Measurements from ENCODE around the gene TBX3.

The TBX3 gene

GRCh38 chr12:114703060-114703493 is 19.1 kb upstream of the TBX3 start:
- H3K9ac ChIP-seq (ENCODE audit: low read depth, low read length, poor library complexity), result no peak overlapping the region
- H3K4me1 ChIP-seq (ENCODE audit: control insufficient read depth in 2 of 2, insufficient read depth in 1 of 2, low read depth in 1 of 2, low read length in 2 of 2), result peaks cover 0 to 15% of the 10 kb centered on the region in 2 donors
- H3K14ac ChIP-seq (ENCODE audit: low read length), result no peak overlapping the region
- H4K8ac ChIP-seq (ENCODE audit: low read depth, low read length), result no peak overlapping the region
- H2AFZ ChIP-seq (ENCODE audit: low read length), result no peak overlapping the region
- no peak overlapping the region for H3K27ac ChIP-seq (replicated peaks; ENCODE audit: low read length)
- DNase-seq (ENCODE audit: low spot score), result no peak
- peaks cover 0 to 2% of the 10 kb centered on the region in 2 donors for H3K9me3 ChIP-seq (replicated peaks in 1 of 2; ENCODE audit: control insufficient read depth in 2 of 2, insufficient read depth in 1 of 2, low read depth in 1 of 2, low read length in 2 of 2)
- H3K79me1 ChIP-seq (ENCODE audit: low read depth, low read length), result no peaks in the 10 kb centered on the region
- H2BK12ac ChIP-seq (ENCODE audit: low read length), result no peak overlapping the region
- no CpG with 5 or more reads among the region's 6 CpGs for WGBS, 2 donors (ENCODE audit: extremely low coverage in 2 of 2, insufficient read length in 2 of 2, insufficient replicate concordance in 1 of 2)
- H2BK5ac ChIP-seq (ENCODE audit: low read length), result no peak overlapping the region
- H3K18ac ChIP-seq (ENCODE audit: low read length), result no peak overlapping the region
- no peak overlapping the region for H3K4me3 ChIP-seq (ENCODE audit: low read length in 2 of 2)
- no peak overlapping the region for H3K4me2 ChIP-seq (ENCODE audit: insufficient read depth, low read length, poor library complexity, severe bottlenecking)
- peaks cover 27 to 59% (median 57%) of the 10 kb centered on the region in 3 experiments for H3K27me3 ChIP-seq (ENCODE audit: control insufficient read depth in 3 of 3, insufficient read depth in 3 of 3, low read depth in 1 of 3, low read length in 3 of 3)
- H3K36me3 ChIP-seq (replicated peaks in 1 of 2; ENCODE audit: control insufficient read depth in 2 of 2, insufficient read depth in 2 of 2, low read length in 2 of 2), result no peaks in the 10 kb centered on the region
- no peak overlapping the region for H4K91ac ChIP-seq (ENCODE audit: low read depth, low read length, poor library complexity)
- H3K23ac ChIP-seq (ENCODE audit: low read depth, low read length, poor library complexity), result no peak overlapping the region
- H2BK120ac ChIP-seq (ENCODE audit: low read depth, low read length), result no peak overlapping the region
- H2BK15ac ChIP-seq (ENCODE audit: low read length), result no peak overlapping the region
- H3K4ac ChIP-seq (ENCODE audit: low read length), result no peak overlapping the region
- H2AK5ac ChIP-seq (ENCODE audit: low read depth, low read length), result no peak overlapping the region

- WGBS, 2 donors (ENCODE audit: extremely low coverage in 2 of 2, insufficient read length in 2 of 2, insufficient replicate concordance in 1 of 2), result no CpG with 5 or more reads among the region's 10 CpGs
- Histone ChIP-seq H3K79me1 (ENCODE audit: low read depth, low read length) (no peaks in the 10 kb centered on the region), H2AFZ (ENCODE audit: low read length) (no peak overlapping the region), H3K14ac (ENCODE audit: low read length) (no peak overlapping the region), H3K18ac (ENCODE audit: low read length) (no peak overlapping the region), H3K4me2 (ENCODE audit: insufficient read depth, low read length, poor library complexity, severe bottlenecking) (no peak overlapping the region), H2BK12ac (ENCODE audit: low read length) (no peak overlapping the region), H3K27me3 (ENCODE audit: control insufficient read depth in 3 of 3, insufficient read depth in 3 of 3, low read depth in 1 of 3, low read length in 3 of 3) (peaks cover 28 to 65% (median 62%) of the 10 kb centered on the region in 3 experiments), H3K4me1 (ENCODE audit: control insufficient read depth in 2 of 2, insufficient read depth in 1 of 2, low read depth in 1 of 2, low read length in 2 of 2) (peaks cover 0 to 17% of the 10 kb centered on the region in 2 donors), H3K4ac (ENCODE audit: low read length) (no peak overlapping the region), H2AK5ac (ENCODE audit: low read depth, low read length) (no peak overlapping the region), H4K91ac (ENCODE audit: low read depth, low read length, poor library complexity) (no peak overlapping the region), H3K36me3 (replicated peaks in 1 of 2; ENCODE audit: control insufficient read depth in 2 of 2, insufficient read depth in 2 of 2, low read length in 2 of 2) (no peaks in the 10 kb centered on the region), H3K23ac (ENCODE audit: low read depth, low read length, poor library complexity) (no peak overlapping the region), H2BK120ac (ENCODE audit: low read depth, low read length) (no peak overlapping the region), H3K9me3 (replicated peaks in 1 of 2; ENCODE audit: control insufficient read depth in 2 of 2, insufficient read depth in 1 of 2, low read depth in 1 of 2, low read length in 2 of 2) (peaks cover 0 to 2% of the 10 kb centered on the region in 2 donors), H3K9ac (ENCODE audit: low read depth, low read length, poor library complexity) (no peak overlapping the region), H4K8ac (ENCODE audit: low read depth, low read length) (no peak overlapping the region), H3K27ac (replicated peaks; ENCODE audit: low read length) (no peak overlapping the region), H2BK15ac (ENCODE audit: low read length) (no peak overlapping the region), H3K4me3 (ENCODE audit: low read length in 2 of 2) (no peak overlapping the region), H2BK5ac (ENCODE audit: low read length) (no peak overlapping the region)
- no peak for DNase-seq (ENCODE audit: low spot score)
These were observed 18.5 kb upstream of the TBX3 start for GRCh38 chr12:114702462-114702861.

- Histone ChIP-seq H2BK12ac (ENCODE audit: low read length) (no peak overlapping the region), H2BK15ac (ENCODE audit: low read length) (no peak overlapping the region), H3K9me3 (replicated peaks in 1 of 2; ENCODE audit: control insufficient read depth in 2 of 2, insufficient read depth in 1 of 2, low read depth in 1 of 2, low read length in 2 of 2) (peaks cover 0 to 2% of the 10 kb centered on the region in 2 donors), H3K27me3 (ENCODE audit: control insufficient read depth in 3 of 3, insufficient read depth in 3 of 3, low read depth in 1 of 3, low read length in 3 of 3) (peaks cover 33 to 74% (median 71%) of the 10 kb centered on the region in 3 experiments), H3K36me3 (replicated peaks in 1 of 2; ENCODE audit: control insufficient read depth in 2 of 2, insufficient read depth in 2 of 2, low read length in 2 of 2) (no peaks in the 10 kb centered on the region), H3K4ac (ENCODE audit: low read length) (no peak overlapping the region), H3K9ac (ENCODE audit: low read depth, low read length, poor library complexity) (no peak overlapping the region), H3K14ac (ENCODE audit: low read length) (no peak overlapping the region), H3K23ac (ENCODE audit: low read depth, low read length, poor library complexity) (no peak overlapping the region), H2AFZ (ENCODE audit: low read length) (no peak overlapping the region), H3K4me1 (ENCODE audit: control insufficient read depth in 2 of 2, insufficient read depth in 1 of 2, low read depth in 1 of 2, low read length in 2 of 2) (peaks cover 0 to 17% of the 10 kb centered on the region in 2 donors), H2BK120ac (ENCODE audit: low read depth, low read length) (no peak overlapping the region), H3K18ac (ENCODE audit: low read length) (no peak overlapping the region), H4K8ac (ENCODE audit: low read depth, low read length) (no peak overlapping the region), H3K27ac (replicated peaks; ENCODE audit: low read length) (no peak overlapping the region), H4K91ac (ENCODE audit: low read depth, low read length, poor library complexity) (no peak overlapping the region), H2BK5ac (ENCODE audit: low read length) (no peak overlapping the region), H3K4me3 (ENCODE audit: low read length in 2 of 2) (no peak overlapping the region), H3K4me2 (ENCODE audit: insufficient read depth, low read length, poor library complexity, severe bottlenecking) (no peak overlapping the region), H3K79me1 (ENCODE audit: low read depth, low read length) (no peaks in the 10 kb centered on the region), H2AK5ac (ENCODE audit: low read depth, low read length) (no peak overlapping the region)
- DNase-seq (ENCODE audit: low spot score), result no peak
- WGBS, 2 donors (ENCODE audit: extremely low coverage in 2 of 2, insufficient read length in 2 of 2, insufficient replicate concordance in 1 of 2), result no CpG with 5 or more reads among the region's 1 CpG
These were observed 17.6 kb upstream of the TBX3 start for GRCh38 chr12:114701553-114701952.

GRCh38 chr12:114701104-114701414 is 17.1 kb upstream of the TBX3 start:
- no peak overlapping the region for H3K14ac ChIP-seq (ENCODE audit: low read length)
- no peak overlapping the region for H3K23ac ChIP-seq (ENCODE audit: low read depth, low read length, poor library complexity)
- H3K4me2 ChIP-seq (ENCODE audit: insufficient read depth, low read length, poor library complexity, severe bottlenecking), result no peak overlapping the region
- no peak overlapping the region for H3K4me3 ChIP-seq (ENCODE audit: low read length in 2 of 2)
- no peak overlapping the region for H2AFZ ChIP-seq (ENCODE audit: low read length)
- no peak overlapping the region for H4K91ac ChIP-seq (ENCODE audit: low read depth, low read length, poor library complexity)
- peaks cover 0 to 17% of the 10 kb centered on the region in 2 donors for H3K4me1 ChIP-seq (ENCODE audit: control insufficient read depth in 2 of 2, insufficient read depth in 1 of 2, low read depth in 1 of 2, low read length in 2 of 2)
- no peak overlapping the region for H3K18ac ChIP-seq (ENCODE audit: low read length)
- H3K4ac ChIP-seq (ENCODE audit: low read length), result no peak overlapping the region
- no peaks in the 10 kb centered on the region for H3K79me1 ChIP-seq (ENCODE audit: low read depth, low read length)
- H3K27me3 ChIP-seq (ENCODE audit: control insufficient read depth in 3 of 3, insufficient read depth in 3 of 3, low read depth in 1 of 3, low read length in 3 of 3), result peaks cover 35 to 79% (median 76%) of the 10 kb centered on the region in 3 experiments
- no peak for DNase-seq (ENCODE audit: low spot score)
- no peak overlapping the region for H2BK120ac ChIP-seq (ENCODE audit: low read depth, low read length)
- no peak overlapping the region for H2BK15ac ChIP-seq (ENCODE audit: low read length)
- no peak overlapping the region for H2AK5ac ChIP-seq (ENCODE audit: low read depth, low read length)
- H3K27ac ChIP-seq (replicated peaks; ENCODE audit: low read length), result no peak overlapping the region
- no peak overlapping the region for H2BK12ac ChIP-seq (ENCODE audit: low read length)
- H3K36me3 ChIP-seq (replicated peaks in 1 of 2; ENCODE audit: control insufficient read depth in 2 of 2, insufficient read depth in 2 of 2, low read length in 2 of 2), result no peaks in the 10 kb centered on the region
- no CpG with 5 or more reads among the region's 3 CpGs for WGBS, 2 donors (ENCODE audit: extremely low coverage in 2 of 2, insufficient read length in 2 of 2, insufficient replicate concordance in 1 of 2)
- H2BK5ac ChIP-seq (ENCODE audit: low read length), result no peak overlapping the region
- no peak overlapping the region for H3K9ac ChIP-seq (ENCODE audit: low read depth, low read length, poor library complexity)
- peaks cover 0 to 2% of the 10 kb centered on the region in 2 donors for H3K9me3 ChIP-seq (replicated peaks in 1 of 2; ENCODE audit: control insufficient read depth in 2 of 2, insufficient read depth in 1 of 2, low read depth in 1 of 2, low read length in 2 of 2)
- no peak overlapping the region for H4K8ac ChIP-seq (ENCODE audit: low read depth, low read length)

All from neuronal stem cell (in vitro differentiated cells).